GM12874 (cell line): ENCODE data around the gene NXNL2.
A peak's percentile ranks its signal among the peaks of the same experiment; 100 is the strongest.

Source experiments
- CTCF ChIP-seq: IDR thresholded peaks from 2 replicates; pipeline ENCODE4 v1.5.1; 2011; ENCODE audit warnings: low read depth, mild to moderate bottlenecking, control low read depth, low read length, moderate library complexity; ENCODE audit not compliant: insufficient read depth

NXNL2 gene

GRCh38 chr9:88593537-88594185, 58.7 kb downstream of the NXNL2 start:
- peak; percentile 53; the same call in 1 of the 2 replicates for TF ChIP-seq CTCF
